H9 (cell line): ENCODE results near the gene MUSTN1. TPM values are rescaled to one million over a fixed set of nuclear protein-coding genes. Genes with fewer than 3 reads are reported as not detected.

ENCODE experiments used
- DNase-seq: peaks from one replicate; pipeline ENCODE4 v3.0.0-alpha.2; 2017
- H2AFZ ChIP-seq: one replicate; pipeline ENCODE4 v1.6.1; 2013; ENCODE audit warnings: mild to moderate bottlenecking, low read length, control low read depth, moderate library complexity
- H2AK5ac ChIP-seq: 2 replicates; pipeline ENCODE4 v1.6.1; 2013; ENCODE audit warnings: low read length, control low read depth, mixed read lengths; ENCODE audit not compliant: insufficient read length
- H2BK120ac ChIP-seq: one replicate; pipeline ENCODE4 v1.6.1; 2013; ENCODE audit warnings: low read depth, mild to moderate bottlenecking, low read length, control low read depth, inconsistent platforms; ENCODE audit not compliant: poor library complexity, severe bottlenecking
- H2BK12ac ChIP-seq: 2 replicates; pipeline ENCODE4 v1.6.1; 2013; ENCODE audit warnings: low read length, control low read depth, mixed read lengths, low read depth; ENCODE audit not compliant: insufficient read length
- H2BK15ac ChIP-seq: 2 replicates; pipeline ENCODE4 v1.6.1; 2013; ENCODE audit warnings: low read depth, low read length, control low read depth
- H2BK20ac ChIP-seq: one replicate; pipeline ENCODE4 v1.6.1; 2013; ENCODE audit warnings: low read depth, mild to moderate bottlenecking, low read length, control low read depth, inconsistent platforms; ENCODE audit not compliant: poor library complexity, severe bottlenecking
- H2BK5ac ChIP-seq: 2 replicates; pipeline ENCODE4 v1.6.1; 2013; ENCODE audit warnings: low read length, control low read depth, mixed read lengths; ENCODE audit not compliant: insufficient read length
- H3K14ac ChIP-seq: 2 replicates; pipeline ENCODE4 v1.6.1; 2013; ENCODE audit warnings: low read length, control low read depth; ENCODE audit not compliant: insufficient read depth
- H3K18ac ChIP-seq: 2 replicates; pipeline ENCODE4 v1.6.1; 2013; ENCODE audit warnings: low read depth, mild to moderate bottlenecking, mixed read lengths, low read length, control low read depth; ENCODE audit not compliant: insufficient read length
- H3K23ac ChIP-seq: 2 replicates; pipeline ENCODE4 v1.6.1; 2013; ENCODE audit warnings: low read length, control low read depth, mixed read lengths, low read depth; ENCODE audit not compliant: insufficient read length
- H3K23me2 ChIP-seq: 2 replicates; pipeline ENCODE4 v1.6.1; 2013; ENCODE audit warnings: low read depth, mild to moderate bottlenecking, mixed read lengths, low read length, control low read depth; ENCODE audit not compliant: insufficient read length, poor library complexity, severe bottlenecking
- H3K27ac ChIP-seq: 2 replicates; pipeline ENCODE4 v1.5.1; 2013; ENCODE audit warnings: low read length, control low read depth, mixed read lengths, low read depth; ENCODE audit not compliant: insufficient read length
- H3K27me3 ChIP-seq: 2 replicates; pipeline ENCODE4 v1.6.1; 2013; ENCODE audit warnings: low read length, control low read depth, inconsistent platforms; ENCODE audit not compliant: insufficient read depth
- H3K4ac ChIP-seq: 2 replicates; pipeline ENCODE4 v1.6.1; 2013; ENCODE audit warnings: low read depth, mild to moderate bottlenecking, control low read depth, inconsistent platforms, low read length, moderate library complexity
- H3K4me1 ChIP-seq: 2 replicates; pipeline ENCODE4 v1.6.1; 2013; ENCODE audit warnings: low read length, control low read depth, inconsistent platforms; ENCODE audit not compliant: insufficient read depth
- H3K4me2 ChIP-seq: 2 replicates; pipeline ENCODE4 v1.6.1; 2013; ENCODE audit warnings: low read length, control low read depth, mixed read lengths; ENCODE audit not compliant: insufficient read length, insufficient read depth
- H3K56ac ChIP-seq: 2 replicates; pipeline ENCODE4 v1.6.1; 2013; ENCODE audit warnings: low read depth, mild to moderate bottlenecking, mixed read lengths, low read length, control low read depth; ENCODE audit not compliant: insufficient read length
- H3K79me1 ChIP-seq: 2 replicates; pipeline ENCODE4 v1.6.1; 2013; ENCODE audit warnings: low read depth, mild to moderate bottlenecking, moderate library complexity, low read length, control low read depth, inconsistent platforms; ENCODE audit not compliant: insufficient read depth, poor library complexity, severe bottlenecking
- H3K79me2 ChIP-seq: 2 replicates; pipeline ENCODE4 v1.6.1; 2013; ENCODE audit warnings: low read length, control low read depth, inconsistent platforms; ENCODE audit not compliant: insufficient read depth
- H3K9ac ChIP-seq: 2 replicates; pipeline ENCODE4 v1.6.1; 2013; ENCODE audit warnings: low read length, control low read depth, mixed read lengths; ENCODE audit not compliant: insufficient read length; ENCODE audit errors: extremely low read depth
- H3K9me3 ChIP-seq: one replicate; pipeline ENCODE4 v1.6.1; 2013; ENCODE audit warnings: low read depth, low read length, inconsistent platforms; ENCODE audit not compliant: control insufficient read depth
- H3T11ph ChIP-seq: one replicate; pipeline ENCODE4 v1.6.1; 2013; ENCODE audit warnings: mild to moderate bottlenecking, low read length, control low read depth, inconsistent platforms
- H4K20me1 ChIP-seq: one replicate; pipeline ENCODE4 v1.6.1; 2013; ENCODE audit not compliant: control insufficient read depth, insufficient read length, insufficient read depth
- H4K5ac ChIP-seq: 2 replicates; pipeline ENCODE4 v1.6.1; 2013; ENCODE audit warnings: low read depth, mild to moderate bottlenecking, mixed read lengths, low read length, control low read depth; ENCODE audit not compliant: insufficient read length
- H4K8ac ChIP-seq: replicated peaks from 2 replicates; pipeline ENCODE4 v1.6.1; 2013; ENCODE audit warnings: low read length, control low read depth, mixed read lengths, low read depth; ENCODE audit not compliant: insufficient read length
- H4K91ac ChIP-seq: 2 replicates; pipeline ENCODE4 v1.6.1; 2013; ENCODE audit warnings: low read depth, mild to moderate bottlenecking, moderate library complexity, mixed read lengths, low read length, control low read depth; ENCODE audit not compliant: insufficient read length
- H3K27ac Mint-ChIP-seq, 3 experiments: 2 replicates in 2 of 3; 3 replicates in 1 of 3; pipeline ENCODE4 v1.8.0; 2020 to 2021; ENCODE audit warnings: mixed read lengths in 3 of 3, mild to moderate bottlenecking in 1 of 3, moderate library complexity in 1 of 3
- H3K27me3 Mint-ChIP-seq: 2 replicates; pipeline ENCODE4 v1.8.0; 2021; ENCODE audit warnings: low read depth, mild to moderate bottlenecking, moderate library complexity, mixed read lengths
- H3K36me3 Mint-ChIP-seq, 3 experiments: 2 replicates in 2 of 3; 3 replicates in 1 of 3; pipeline ENCODE4 v1.8.0; 2020 to 2021; ENCODE audit warnings: low read depth in 3 of 3, mixed read lengths in 3 of 3; ENCODE audit not compliant: insufficient read depth in 1 of 3
- H3K4me1 Mint-ChIP-seq, 2 experiments: 2 replicates each; pipeline ENCODE4 v1.8.0; 2020; ENCODE audit warnings: mixed read lengths in 2 of 2
- H3K4me3 Mint-ChIP-seq, 2 experiments: 2 replicates in 1 of 2; 3 replicates in 1 of 2; pipeline ENCODE4 v1.8.0; 2020 to 2021; ENCODE audit warnings: mild to moderate bottlenecking in 2 of 2, mixed read lengths in 2 of 2, moderate library complexity in 1 of 2
- H3K9me3 Mint-ChIP-seq, 2 experiments: 2 replicates in 1 of 2; 3 replicates in 1 of 2; pipeline ENCODE4 v1.8.0; 2020; ENCODE audit warnings: mild to moderate bottlenecking in 2 of 2, mixed read lengths in 2 of 2, moderate library complexity in 1 of 2
- WGBS: extraction: QIAGEN DNeasy Blood & Tissue Kit; methylation state at CpG from one replicate; pipeline ENCODE4 v1.1.7; 2013; ENCODE audit warnings: missing lambda C conversion rate, low lambda C conversion rate, mixed read lengths; ENCODE audit not compliant: insufficient read length; ENCODE audit errors: extremely low coverage; 5-methylcytosine and 5-hydroxymethylcytosine counted together
- total RNA-seq: library from RNA; stranded (reverse); gene quantifications from 2 replicates; pipeline ENCODE4 v1.2.1, GENCODE V29; 2021
- TF ChIP-seq, protein P1 (sequence below): fragments of 200-600 bp; sonication (generic); conservative IDR thresholded peaks from 3 replicates; pipeline ENCODE4 v1.8.0; 2021; ENCODE audit warnings: antibody characterized with exemption, mild to moderate bottlenecking

MUSTN1 gene
- total RNA-seq, 1 experiment from 2014 or later, result 0.72 TPM

DNA sequence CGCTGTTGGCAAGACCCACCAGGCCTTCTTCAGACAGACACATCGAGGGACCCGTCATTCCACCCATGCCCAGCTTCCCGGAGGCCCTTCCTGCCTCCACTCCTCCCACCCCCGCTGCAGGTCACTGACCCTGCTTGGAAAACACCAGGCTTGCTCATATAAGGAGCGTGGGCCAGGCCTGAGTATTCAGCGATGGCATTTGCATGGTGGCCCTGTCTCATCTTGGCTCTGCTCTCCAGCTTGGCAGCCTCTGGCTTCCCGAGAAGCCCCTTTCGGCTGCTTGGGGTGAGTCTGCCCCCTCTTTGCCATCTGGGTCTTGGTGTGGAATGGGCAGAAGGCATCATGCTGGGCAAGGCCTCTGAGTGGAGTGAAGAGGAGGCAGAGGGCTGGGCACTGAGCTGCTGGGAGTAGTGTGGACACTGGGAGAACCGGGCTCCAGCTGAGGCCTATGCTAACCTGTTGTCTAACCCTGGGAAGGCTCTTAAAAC is 40.2 kb downstream of the MUSTN1 start, which contains the start of gene ITIH3:
TSS of gene ITIH3 (plus strand) at position 185 of the 488 bp plus-strand sequence. CDS start at position 193, 8 bp downstream.
- Mint-ChIP-seq H3K4me1 (peaks cover 6 to 8% of the 10 kb centered on the region in 2 experiments; a peak in 3 of 4 replicates), H3K27ac (no peak within 1 kb of the TSS), H3K4me3 (no peak within 1 kb of the TSS), H3K27me3 (peaks cover 2% of the 10 kb centered on the region), H3K9me3 (no peaks in the 10 kb centered on the region; a peak in 1 of 5 replicates), H3K36me3 (no peaks in the 10 kb centered on the region; a peak in 1 of 7 replicates)
- Histone ChIP-seq H2BK5ac (no peak within 1 kb of the TSS), H3K18ac (no peak within 1 kb of the TSS), H2BK15ac (no peak within 1 kb of the TSS), H3K4ac (no peak within 1 kb of the TSS), H3K4me1 (no peaks in the 10 kb centered on the region), H2AK5ac (no peak within 1 kb of the TSS), H2BK120ac (no peak within 1 kb of the TSS), H4K91ac (no peak within 1 kb of the TSS), H3K79me2 (no peaks in the 10 kb centered on the region), H3K56ac (no peak within 1 kb of the TSS), H2AFZ (no peak within 1 kb of the TSS), H3K27me3 (no peaks in the 10 kb centered on the region), H3K9me3 (no peaks in the 10 kb centered on the region), H3K14ac (no peak within 1 kb of the TSS), H2BK12ac (no peak within 1 kb of the TSS), H4K5ac (no peak within 1 kb of the TSS), H3K27ac (no peak within 1 kb of the TSS), H3K4me2 (no peak within 1 kb of the TSS), H2BK20ac (no peak within 1 kb of the TSS), H3T11ph (no peak within 1 kb of the TSS), H4K8ac (no peak within 1 kb of the TSS), H4K20me1 (no peaks in the 10 kb centered on the region), H3K23ac (no peak within 1 kb of the TSS), H3K23me2 (no peaks in the 10 kb centered on the region), H3K9ac (no peak within 1 kb of the TSS), H3K79me1 (no peaks in the 10 kb centered on the region)
- WGBS, result no CpG with 5 or more reads among the region's 10 CpGs
- TF ChIP-seq, protein P1, sequence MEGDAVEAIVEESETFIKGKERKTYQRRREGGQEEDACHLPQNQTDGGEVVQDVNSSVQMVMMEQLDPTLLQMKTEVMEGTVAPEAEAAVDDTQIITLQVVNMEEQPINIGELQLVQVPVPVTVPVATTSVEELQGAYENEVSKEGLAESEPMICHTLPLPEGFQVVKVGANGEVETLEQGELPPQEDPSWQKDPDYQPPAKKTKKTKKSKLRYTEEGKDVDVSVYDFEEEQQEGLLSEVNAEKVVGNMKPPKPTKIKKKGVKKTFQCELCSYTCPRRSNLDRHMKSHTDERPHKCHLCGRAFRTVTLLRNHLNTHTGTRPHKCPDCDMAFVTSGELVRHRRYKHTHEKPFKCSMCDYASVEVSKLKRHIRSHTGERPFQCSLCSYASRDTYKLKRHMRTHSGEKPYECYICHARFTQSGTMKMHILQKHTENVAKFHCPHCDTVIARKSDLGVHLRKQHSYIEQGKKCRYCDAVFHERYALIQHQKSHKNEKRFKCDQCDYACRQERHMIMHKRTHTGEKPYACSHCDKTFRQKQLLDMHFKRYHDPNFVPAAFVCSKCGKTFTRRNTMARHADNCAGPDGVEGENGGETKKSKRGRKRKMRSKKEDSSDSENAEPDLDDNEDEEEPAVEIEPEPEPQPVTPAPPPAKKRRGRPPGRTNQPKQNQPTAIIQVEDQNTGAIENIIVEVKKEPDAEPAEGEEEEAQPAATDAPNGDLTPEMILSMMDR, result no peak
- no peak for DNase-seq
